GM23248 (cell line): ENCODE results near the gene TWSG1.

ENCODE experiments used
- EZH2 ChIP-seq: fragments of 200-600 bp; sonication (generic); IDR thresholded peaks from 2 replicates; pipeline ENCODE4 v1.6.1; 2018; ENCODE audit warnings: antibody characterized with exemption, mild to moderate bottlenecking; ENCODE audit not compliant: insufficient read depth, poor library complexity, severe bottlenecking
- EZH2phosphoT487 ChIP-seq: fragments of 200-600 bp; sonication (generic); IDR thresholded peaks from 2 replicates; pipeline ENCODE4 v1.6.1; 2018; ENCODE audit warnings: antibody characterized with exemption, moderate library complexity, mild to moderate bottlenecking, low read depth; ENCODE audit not compliant: insufficient read depth

DNA sequence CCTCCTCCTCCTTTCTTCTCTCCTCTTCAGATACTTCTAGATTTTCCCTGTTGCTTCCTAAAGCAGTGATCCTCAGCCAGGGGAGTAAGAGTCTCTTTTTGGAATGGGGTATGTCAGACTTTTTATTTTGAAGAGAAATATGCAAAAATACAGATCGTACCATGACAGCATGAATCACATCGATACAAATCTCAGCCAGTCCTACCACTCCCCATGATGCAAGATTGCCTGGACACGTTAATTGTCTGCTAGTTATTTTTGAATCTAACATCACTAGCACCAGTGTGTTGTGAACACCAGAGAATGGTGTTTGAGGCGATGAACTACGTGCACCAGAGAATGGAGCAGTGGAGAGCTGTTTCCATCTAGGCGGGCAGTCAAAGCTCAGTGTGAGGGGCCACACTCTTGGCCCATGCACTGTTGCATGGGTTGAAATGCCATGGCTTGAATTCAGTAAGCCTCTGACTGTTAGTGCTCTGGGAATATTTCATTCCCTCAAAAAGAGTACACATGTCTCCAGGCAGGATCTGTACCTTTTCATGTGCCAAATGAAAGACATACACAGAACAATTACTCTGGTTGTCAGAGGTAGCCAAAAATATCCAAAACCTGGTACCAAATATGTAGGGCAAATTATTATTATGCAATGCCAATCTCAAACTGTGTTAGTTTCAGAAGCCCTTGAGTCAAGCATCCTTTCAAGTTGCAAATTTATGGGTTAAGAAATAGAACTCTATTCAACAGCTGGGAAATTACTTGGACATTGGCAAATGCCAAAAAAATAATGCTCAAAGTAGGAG lies 94.5 kb downstream of the TWSG1 start:
- TF ChIP-seq EZH2phosphoT487 (no peak), EZH2 (no peak)
